ENCODE measurements around the gene RPS19BP1. TPM values are rescaled to one million over a fixed set of nuclear protein-coding genes. Genes with fewer than 3 reads are reported as not detected.

RPS19BP1 gene
- total RNA-seq, 1 experiment from 2014 or later: 80.4 TPM

DNA sequence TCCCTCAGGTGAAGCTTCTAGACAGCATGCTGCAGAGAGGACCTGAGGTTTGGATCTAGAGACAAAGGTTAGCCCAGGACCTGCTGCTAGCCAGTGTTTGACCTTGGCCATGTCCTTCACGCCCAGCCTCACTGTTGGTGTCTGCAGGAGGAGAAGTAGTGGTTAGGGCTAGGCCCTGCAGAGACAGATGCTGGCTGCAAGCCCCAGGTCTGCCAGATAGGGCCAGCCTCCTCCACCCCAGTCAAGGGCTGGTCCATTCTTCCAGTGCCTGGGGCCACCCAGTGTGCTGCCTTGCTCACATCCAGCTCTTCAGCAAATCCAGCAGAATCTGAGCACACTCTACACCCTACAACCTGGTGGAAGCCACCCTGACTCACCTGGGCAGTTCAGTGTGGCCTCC lies 52.0 kb downstream of the RPS19BP1 start:
- H3K4me2 ChIP-seq (ENCODE audit: low read length): no peak overlapping the region
- H4K20me1 ChIP-seq (ENCODE audit: insufficient read depth): no peaks in the 10 kb centered on the region
- intact Hi-C loops (cut with micrococcal nuclease): no loop called here
- ChIA-PET POLR2A (no interaction called here), CTCF (no interaction called here), RAD21 (ENCODE audit: low non-redundant PET in 1 of 2, low total read pairs in 2 of 2, uncharacterized antibody in 2 of 2, unreplicated experiment in 2 of 2) (interaction anchor here in 1 of 2 experiments (0.6 kb wide), 1 partner anchor 629 kb away, joined by 3 read pairs; no protein-coding TSS in a partner anchor)
- H3K9me2 ChIP-seq (ENCODE audit: insufficient read depth): no peaks in the 10 kb centered on the region
- no peak overlapping the region for H3K4me3 ChIP-seq (replicated peaks in 1 of 2; ENCODE audit: low read depth in 1 of 2, low read length in 2 of 2)
- ATAC-seq (no peak), DNase-seq (ENCODE audit: low read depth, low spot score) (no peak)
- H3K4me1 ChIP-seq (ENCODE audit: control insufficient read depth in 1 of 2, insufficient read depth in 2 of 2, low read length in 2 of 2): no peaks in the 10 kb centered on the region
- no peaks in the 10 kb centered on the region for H3K27me3 ChIP-seq (ENCODE audit: insufficient read depth, low read length)
- no peaks in the 10 kb centered on the region for H3K36me3 ChIP-seq (ENCODE audit: control insufficient read depth in 1 of 2, insufficient read depth in 2 of 2, low read length in 2 of 2)
- TF ChIP-seq, protein P1, sequence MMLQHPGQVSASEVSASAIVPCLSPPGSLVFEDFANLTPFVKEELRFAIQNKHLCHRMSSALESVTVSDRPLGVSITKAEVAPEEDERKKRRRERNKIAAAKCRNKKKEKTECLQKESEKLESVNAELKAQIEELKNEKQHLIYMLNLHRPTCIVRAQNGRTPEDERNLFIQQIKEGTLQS (IDR thresholded peaks at IDR 0.05): no peak
- TF ChIP-seq SRF (IDR thresholded peaks at IDR 0.05; ENCODE audit: low read depth) (no peak), YY1 (IDR thresholded peaks at IDR 0.05; ENCODE audit: extremely low read depth, insufficient replicate concordance, low read depth, low read length) (no peak), ZFX (IDR thresholded peaks at IDR 0.05) (no peak), CBX3 (IDR thresholded peaks at IDR 0.05; ENCODE audit: low read depth) (no peak), EZH2phosphoT487 (IDR thresholded peaks at IDR 0.05; ENCODE audit: borderline replicate concordance) (no peak), ELF1 (IDR thresholded peaks at IDR 0.05; ENCODE audit: borderline replicate concordance, low read depth) (no peak), POLR2A (IDR thresholded peaks at IDR 0.05; ENCODE audit: borderline replicate concordance, extremely low read depth, insufficient read depth, insufficient read length) (no peak), POLR2AphosphoS5 (IDR thresholded peaks at IDR 0.05; ENCODE audit: low read depth, low read length) (no peak), EZH2 (IDR thresholded peaks at IDR 0.05) (no peak), SP1 (IDR thresholded peaks at IDR 0.05; ENCODE audit: low read depth) (no peak)
- TF ChIP-seq, protein P2, sequence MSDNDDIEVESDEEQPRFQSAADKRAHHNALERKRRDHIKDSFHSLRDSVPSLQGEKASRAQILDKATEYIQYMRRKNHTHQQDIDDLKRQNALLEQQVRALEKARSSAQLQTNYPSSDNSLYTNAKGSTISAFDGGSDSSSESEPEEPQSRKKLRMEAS (IDR thresholded peaks at IDR 0.05): no peak
- TF ChIP-seq, protein P3, sequence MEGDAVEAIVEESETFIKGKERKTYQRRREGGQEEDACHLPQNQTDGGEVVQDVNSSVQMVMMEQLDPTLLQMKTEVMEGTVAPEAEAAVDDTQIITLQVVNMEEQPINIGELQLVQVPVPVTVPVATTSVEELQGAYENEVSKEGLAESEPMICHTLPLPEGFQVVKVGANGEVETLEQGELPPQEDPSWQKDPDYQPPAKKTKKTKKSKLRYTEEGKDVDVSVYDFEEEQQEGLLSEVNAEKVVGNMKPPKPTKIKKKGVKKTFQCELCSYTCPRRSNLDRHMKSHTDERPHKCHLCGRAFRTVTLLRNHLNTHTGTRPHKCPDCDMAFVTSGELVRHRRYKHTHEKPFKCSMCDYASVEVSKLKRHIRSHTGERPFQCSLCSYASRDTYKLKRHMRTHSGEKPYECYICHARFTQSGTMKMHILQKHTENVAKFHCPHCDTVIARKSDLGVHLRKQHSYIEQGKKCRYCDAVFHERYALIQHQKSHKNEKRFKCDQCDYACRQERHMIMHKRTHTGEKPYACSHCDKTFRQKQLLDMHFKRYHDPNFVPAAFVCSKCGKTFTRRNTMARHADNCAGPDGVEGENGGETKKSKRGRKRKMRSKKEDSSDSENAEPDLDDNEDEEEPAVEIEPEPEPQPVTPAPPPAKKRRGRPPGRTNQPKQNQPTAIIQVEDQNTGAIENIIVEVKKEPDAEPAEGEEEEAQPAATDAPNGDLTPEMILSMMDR (IDR thresholded peaks at IDR 0.05 in 2 of 3, conservative IDR thresholded peaks at IDR 0.05 in 1 of 3; ENCODE audit: borderline replicate concordance in 1 of 3, insufficient read depth in 1 of 3, low read depth in 2 of 3, low read length in 2 of 3): no peak
- TF ChIP-seq, protein P4, sequence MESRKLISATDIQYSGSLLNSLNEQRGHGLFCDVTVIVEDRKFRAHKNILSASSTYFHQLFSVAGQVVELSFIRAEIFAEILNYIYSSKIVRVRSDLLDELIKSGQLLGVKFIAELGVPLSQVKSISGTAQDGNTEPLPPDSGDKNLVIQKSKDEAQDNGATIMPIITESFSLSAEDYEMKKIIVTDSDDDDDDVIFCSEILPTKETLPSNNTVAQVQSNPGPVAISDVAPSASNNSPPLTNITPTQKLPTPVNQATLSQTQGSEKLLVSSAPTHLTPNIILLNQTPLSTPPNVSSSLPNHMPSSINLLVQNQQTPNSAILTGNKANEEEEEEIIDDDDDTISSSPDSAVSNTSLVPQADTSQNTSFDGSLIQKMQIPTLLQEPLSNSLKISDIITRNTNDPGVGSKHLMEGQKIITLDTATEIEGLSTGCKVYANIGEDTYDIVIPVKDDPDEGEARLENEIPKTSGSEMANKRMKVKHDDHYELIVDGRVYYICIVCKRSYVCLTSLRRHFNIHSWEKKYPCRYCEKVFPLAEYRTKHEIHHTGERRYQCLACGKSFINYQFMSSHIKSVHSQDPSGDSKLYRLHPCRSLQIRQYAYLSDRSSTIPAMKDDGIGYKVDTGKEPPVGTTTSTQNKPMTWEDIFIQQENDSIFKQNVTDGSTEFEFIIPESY (IDR thresholded peaks at IDR 0.05; ENCODE audit: extremely low read depth, insufficient replicate concordance, low read length): no peak
- BruUV-seq (replicated peaks): no TSS peak
- H2AFZ ChIP-seq (ENCODE audit: low read depth, low read length, poor library complexity, severe bottlenecking): no peak overlapping the region
- H3K79me2 ChIP-seq (ENCODE audit: insufficient read depth, low read length): no peaks in the 10 kb centered on the region
- H3K27ac ChIP-seq (ENCODE audit: low read depth, low read length): no peak overlapping the region
- H3K9ac ChIP-seq (ENCODE audit: low read length): no peak overlapping the region
- H3K9me3 ChIP-seq (ENCODE audit: control insufficient read depth in 1 of 2, insufficient read depth in 1 of 2, low read depth in 1 of 2, low read length in 2 of 2): no peaks in the 10 kb centered on the region
